ENCODE data around the gene RAB10.

Gene RAB10

GRCh38 chr2:26175466-26176278, 141.8 kb downstream of the RAB10 start:
- no peak for TF ChIP-seq POLR2A (IDR thresholded peaks at IDR 0.05; ENCODE audit: low read depth, low read length)
- no peak for FAIRE-seq
- DNase-seq (ENCODE audit: insufficient read length, low spot score) = no peak

- DNase-seq (ENCODE audit: insufficient read length, low spot score) (no peak), FAIRE-seq (no peak)
- no peak for TF ChIP-seq POLR2A (IDR thresholded peaks at IDR 0.05; ENCODE audit: low read depth, low read length)
These were observed 142.4 kb downstream of the RAB10 start for GRCh38 chr2:26176279-26176615.

- no peak for DNase-seq (ENCODE audit: insufficient read length, low spot score)
- FAIRE-seq = no peak
- no peak for TF ChIP-seq POLR2A (IDR thresholded peaks at IDR 0.05; ENCODE audit: low read depth, low read length)
These were observed 143.2 kb downstream of the RAB10 start for GRCh38 chr2:26177122-26177521.

- DNase-seq (ENCODE audit: insufficient read length, low spot score) (no peak), FAIRE-seq (no peak)
- TF ChIP-seq POLR2A (IDR thresholded peaks at IDR 0.05; ENCODE audit: low read depth, low read length) = no peak
These were observed 144.4 kb downstream of the RAB10 start for GRCh38 chr2:26178246-26178645.

- DNase-seq (ENCODE audit: insufficient read length, low spot score) (no peak), FAIRE-seq (no peak)
- no peak for TF ChIP-seq POLR2A (IDR thresholded peaks at IDR 0.05; ENCODE audit: low read depth, low read length)
These were observed 145.0 kb downstream of the RAB10 start for GRCh38 chr2:26178746-26179436.

- no peak for DNase-seq (ENCODE audit: insufficient read length, low spot score)
- TF ChIP-seq POLR2A (IDR thresholded peaks at IDR 0.05; ENCODE audit: low read depth, low read length) = no peak
- no peak for FAIRE-seq
These were observed 145.6 kb downstream of the RAB10 start for GRCh38 chr2:26179446-26179913.

- no peak for DNase-seq (ENCODE audit: insufficient read length, low spot score)
- FAIRE-seq = no peak
- TF ChIP-seq POLR2A (IDR thresholded peaks at IDR 0.05; ENCODE audit: low read depth, low read length) = no peak
These were observed 148.6 kb downstream of the RAB10 start for GRCh38 chr2:26182441-26182840.

GRCh38 chr2:26182887-26183630, 149.2 kb downstream of the RAB10 start:
- FAIRE-seq (no peak), DNase-seq (ENCODE audit: insufficient read length, low spot score) (no peak)
- no peak for TF ChIP-seq POLR2A (IDR thresholded peaks at IDR 0.05; ENCODE audit: low read depth, low read length)

GRCh38 chr2:26184121-26184520, 150.2 kb downstream of the RAB10 start:
- no peak for FAIRE-seq
- no peak for DNase-seq (ENCODE audit: insufficient read length, low spot score)
- TF ChIP-seq POLR2A (IDR thresholded peaks at IDR 0.05; ENCODE audit: low read depth, low read length) = no peak

GRCh38 chr2:26184555-26185303, 150.8 kb downstream of the RAB10 start:
- TF ChIP-seq POLR2A (IDR thresholded peaks at IDR 0.05; ENCODE audit: low read depth, low read length) = no peak
- FAIRE-seq = no peak
- DNase-seq (ENCODE audit: insufficient read length, low spot score) = no peak

- DNase-seq (ENCODE audit: insufficient read length, low spot score) (no peak), FAIRE-seq (no peak)
- TF ChIP-seq POLR2A (IDR thresholded peaks at IDR 0.05; ENCODE audit: low read depth, low read length) = no peak
These were observed 151.5 kb downstream of the RAB10 start for GRCh38 chr2:26185304-26185928.

GRCh38 chr2:26185954-26186770, 152.3 kb downstream of the RAB10 start:
- DNase-seq (ENCODE audit: insufficient read length, low spot score) (no peak), FAIRE-seq (no peak)
- TF ChIP-seq POLR2A (IDR thresholded peaks at IDR 0.05; ENCODE audit: low read depth, low read length) = no peak
